GM18502 (cell line): ENCODE data around the gene GOLGA8T.
"Not testable (repeated sequence)": the region's sequence is repeated elsewhere in the genome, so short reads cannot be mapped to it uniquely, and the experiment has no call there.

Source experiments
- ATAC-seq: cut with Tn5 transposase; IDR thresholded peaks from one replicate; pipeline ENCODE4 v1.9.1; 2021; ENCODE audit warnings: mild to moderate bottlenecking; ENCODE audit not compliant: unreplicated experiment, poor library complexity

Gene GOLGA8T

GRCh38 chr15:30191143-30191542 lies 56.3 kb downstream of the GOLGA8T start:
- ATAC-seq, result not testable (repeated sequence)

GRCh38 chr15:30191639-30192038 lies 56.8 kb downstream of the GOLGA8T start:
- not testable (repeated sequence) for ATAC-seq

DNA sequence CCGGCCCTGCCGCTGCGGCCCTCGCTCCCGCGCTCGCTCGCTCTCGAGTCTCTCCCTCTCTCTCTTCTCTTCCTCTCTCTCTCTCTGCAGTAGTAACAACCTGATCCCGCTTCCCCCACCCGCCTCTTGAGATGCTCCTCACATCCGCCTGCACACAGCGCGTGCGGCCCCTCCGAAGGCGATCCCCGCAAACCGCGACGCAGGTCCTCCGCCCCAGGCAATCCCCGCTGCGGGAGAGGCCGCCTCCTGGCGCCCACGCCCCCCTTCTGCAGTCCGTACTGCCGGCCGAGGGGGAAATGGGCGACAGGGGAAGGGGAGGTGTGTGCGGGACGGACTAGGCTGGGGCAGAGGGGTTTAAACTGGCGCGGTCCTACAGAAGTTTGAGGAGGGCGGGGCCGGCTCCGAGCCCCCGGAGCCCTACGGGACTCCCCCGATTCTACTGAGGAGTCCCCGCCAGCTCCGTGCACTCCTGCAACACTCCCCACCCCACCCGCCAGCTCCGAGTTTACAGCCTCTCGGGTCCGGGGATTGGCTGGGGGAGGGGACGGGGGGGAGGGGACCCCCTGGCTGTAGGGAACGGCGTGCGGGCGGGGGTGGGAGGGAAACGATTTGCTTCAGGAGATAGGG lies 57.4 kb downstream of the GOLGA8T start:
- ATAC-seq, result not testable (repeated sequence)

- not testable (repeated sequence) for ATAC-seq
Measured at GRCh38 chr15:30192892-30193291, 58.0 kb downstream of the GOLGA8T start.
